HEK293 (cell line): ENCODE data around the gene MS4A4A.

Experiments used
- CTCF ChIA-PET: fragments of 350-600 bp; formaldehyde crosslinking; extraction: SDS; loops from one replicate; lab custom pipeline; 2021; ENCODE audit warnings: antibody characterized with exemption; lab: Yijun Ruan, JAX
- POLR2A ChIA-PET: fragments of 300-600 bp; formaldehyde crosslinking; extraction: SDS; loops from one replicate; lab custom pipeline; 2020; ENCODE audit warnings: antibody characterized with exemption, inconsistent platforms; lab: Yijun Ruan, JAX
- H3K27ac ChIP-seq: fragments of 200-500 bp; sonication (Bioruptor generic); 2 replicates; pipeline ENCODE4 v1.5.1; 2014; ENCODE audit warnings: low read depth, low read length, control low read depth, inconsistent platforms; ENCODE audit errors: extremely low read depth
- H3K36me3 ChIP-seq, 2 experiments: fragments of 200-500 bp in 1 of 2; sonication (Bioruptor generic) in 1 of 2; 1 replicate in 1 of 2; 2 replicates in 1 of 2; pipeline ENCODE4 v1.5.1; 2014 to 2017; ENCODE audit warnings: inconsistent platforms in 2 of 2, low read length in 2 of 2; ENCODE audit not compliant: control insufficient read depth in 2 of 2, insufficient read depth in 1 of 2
- H3K4me1 ChIP-seq: fragments of 200-500 bp; sonication (Bioruptor generic); 2 replicates; pipeline ENCODE4 v1.5.1; 2014; ENCODE audit warnings: mild to moderate bottlenecking, low read length, inconsistent platforms; ENCODE audit not compliant: control insufficient read depth, insufficient read depth
- H3K4me3 ChIP-seq: 2 replicates; pipeline ENCODE4 v1.5.1; 2011; ENCODE audit warnings: low read depth, mild to moderate bottlenecking, control low read depth, low read length, moderate library complexity
- H3K9me3 ChIP-seq: fragments of 200-500 bp; sonication (Bioruptor generic); 2 replicates; pipeline ENCODE4 v1.5.1; 2014; ENCODE audit warnings: low read depth, low read length, inconsistent platforms; ENCODE audit not compliant: control insufficient read depth, insufficient read depth
- ATF2 ChIP-seq: fragments of 450-650 bp; formaldehyde crosslinking; IDR thresholded peaks from 2 replicates; pipeline ENCODE4 v1.5.1; 2016; ENCODE audit warnings: missing biosample characterization, missing genetic modification characterization, low read depth
- ELK4 ChIP-seq: IDR thresholded peaks from 2 replicates; pipeline ENCODE4 v1.6.1; 2011; ENCODE audit warnings: mild to moderate bottlenecking, low read depth, low read length, borderline replicate concordance
- FEZF1 ChIP-seq: fragments of 450-650 bp; formaldehyde crosslinking; IDR thresholded peaks from 2 replicates; pipeline ENCODE4 v1.5.1; 2016; ENCODE audit warnings: missing biosample characterization, missing genetic modification characterization
- IKZF3 ChIP-seq: fragments of 450-650 bp; IDR thresholded peaks from 2 replicates; pipeline ENCODE4 v1.5.0; 2018; ENCODE audit warnings: missing biosample characterization, mild to moderate bottlenecking, missing genetic modification characterization, moderate library complexity
- KLF8 ChIP-seq: fragments of 450-650 bp; formaldehyde crosslinking; IDR thresholded peaks from 2 replicates; pipeline ENCODE4 v1.5.1; 2016; ENCODE audit warnings: missing biosample characterization, missing genetic modification characterization
- MEIS1 ChIP-seq: sonication (generic); formaldehyde crosslinking; IDR thresholded peaks from 2 replicates; pipeline ENCODE4 v1.8.1; 2022; ENCODE audit warnings: missing genetic modification reagents, mild to moderate bottlenecking, borderline replicate concordance
- OVOL3 ChIP-seq: fragments of 450-650 bp; formaldehyde crosslinking; IDR thresholded peaks from 2 replicates; pipeline ENCODE4 v1.5.1; 2016; ENCODE audit warnings: missing biosample characterization, missing genetic modification characterization
- PRDM1 ChIP-seq: fragments of 450-650 bp; formaldehyde crosslinking; IDR thresholded peaks from 2 replicates; pipeline ENCODE4; 2016; ENCODE audit warnings: missing biosample characterization, missing genetic modification characterization
- TCF7L2 ChIP-seq: IDR thresholded peaks from 2 replicates; pipeline ENCODE4 v1.6.1; 2011; ENCODE audit warnings: low read depth, mild to moderate bottlenecking, inconsistent platforms, low read length, moderate library complexity, borderline replicate concordance
- YY2 ChIP-seq: fragments of 450-650 bp; formaldehyde crosslinking; IDR thresholded peaks from 2 replicates; pipeline ENCODE4 v1.5.1; 2016; ENCODE audit warnings: missing biosample characterization, missing genetic modification characterization
- ZBTB1 ChIP-seq: fragments of 450-650 bp; formaldehyde crosslinking; IDR thresholded peaks from 2 replicates; pipeline ENCODE4 v1.5.1; 2016; ENCODE audit warnings: missing biosample characterization, missing genetic modification characterization
- ZBTB26 ChIP-seq: fragments of 450-650 bp; formaldehyde crosslinking; optimal IDR thresholded peaks from 2 replicates; pipeline ENCODE3; 2016; ENCODE audit warnings: missing biosample characterization, mild to moderate bottlenecking, missing genetic modification characterization
- ZBTB8A ChIP-seq: fragments of 450-650 bp; formaldehyde crosslinking; IDR thresholded peaks from 2 replicates; pipeline ENCODE4 v1.5.1; 2016; ENCODE audit warnings: missing biosample characterization, missing genetic modification characterization
- ZNF121 ChIP-seq: fragments of 450-650 bp; formaldehyde crosslinking; IDR thresholded peaks from 2 replicates; pipeline ENCODE4 v1.5.1; 2016; ENCODE audit warnings: missing biosample characterization, missing genetic modification characterization
- ZNF174 ChIP-seq: fragments of 450-650 bp; formaldehyde crosslinking; IDR thresholded peaks from 2 replicates; pipeline ENCODE4 v1.5.0; 2017; ENCODE audit warnings: missing biosample characterization, mild to moderate bottlenecking, missing genetic modification characterization
- ZNF175 ChIP-seq: fragments of 450-650 bp; formaldehyde crosslinking; IDR thresholded peaks from 2 replicates; pipeline ENCODE4 v1.5.1; 2016; ENCODE audit warnings: missing biosample characterization, missing genetic modification characterization
- ZNF248 ChIP-seq: fragments of 450-650 bp; formaldehyde crosslinking; IDR thresholded peaks from 2 replicates; pipeline ENCODE4 v1.5.1; 2017; ENCODE audit warnings: missing biosample characterization, missing genetic modification characterization
- ZNF280D ChIP-seq: fragments of 450-650 bp; formaldehyde crosslinking; IDR thresholded peaks from 2 replicates; pipeline ENCODE4 v1.5.1; 2016; ENCODE audit warnings: missing biosample characterization, missing genetic modification characterization
- ZNF324 ChIP-seq: fragments of 450-650 bp; formaldehyde crosslinking; IDR thresholded peaks from 2 replicates; pipeline ENCODE4 v1.5.1; 2016; ENCODE audit warnings: missing biosample characterization, missing genetic modification characterization
- ZNF510 ChIP-seq: fragments of 450-650 bp; formaldehyde crosslinking; IDR thresholded peaks from 2 replicates; pipeline ENCODE4 v1.5.1; 2018; ENCODE audit warnings: mild to moderate bottlenecking, missing genetic modification characterization, missing biosample characterization; ENCODE audit not compliant: insufficient replicate concordance
- ZNF529 ChIP-seq: fragments of 450-650 bp; formaldehyde crosslinking; IDR thresholded peaks from 2 replicates; pipeline ENCODE4 v1.5.1; 2017; ENCODE audit warnings: missing genetic modification characterization, missing biosample characterization; ENCODE audit not compliant: insufficient replicate concordance
- ZNF626 ChIP-seq: fragments of 450-650 bp; sonication (Bioruptor Pico); formaldehyde crosslinking; IDR thresholded peaks from 2 replicates; pipeline ENCODE4 v1.5.1; 2018; ENCODE audit warnings: missing biosample characterization, missing genetic modification characterization, inconsistent platforms
- ZSCAN18 ChIP-seq: fragments of 450-650 bp; formaldehyde crosslinking; IDR thresholded peaks from 2 replicates; pipeline ENCODE4 v1.5.1; 2016; ENCODE audit warnings: missing biosample characterization, missing genetic modification characterization
- ZSCAN23 ChIP-seq: fragments of 450-650 bp; formaldehyde crosslinking; IDR thresholded peaks from 2 replicates; pipeline ENCODE4 v1.5.1; 2016; ENCODE audit warnings: missing biosample characterization, missing genetic modification characterization
- ZSCAN4 ChIP-seq: fragments of 450-650 bp; formaldehyde crosslinking; IDR thresholded peaks from 2 replicates; pipeline ENCODE4 v1.5.1; 2017; ENCODE audit warnings: missing biosample characterization, missing genetic modification characterization

Gene MS4A4A

GRCh38 chr11:60252213-60253108, 28.0 kb upstream of the MS4A4A start:
- POLR2A ChIA-PET: no interaction called here
- CTCF ChIA-PET: interaction anchor here (0.6 to 2.5 kb wide), 14 partner anchors 9 to 449 kb away, joined by 3 to 13 read pairs (median 4); partner anchors contain the start of gene MS4A4E
- Histone ChIP-seq H3K36me3 (no peaks in the 10 kb centered on the region), H3K27ac (no peak overlapping the region), H3K4me3 (no peak overlapping the region), H3K4me1 (no peaks in the 10 kb centered on the region), H3K9me3 (no peaks in the 10 kb centered on the region)
- TF ChIP-seq KLF8: no peak
- TF ChIP-seq ZBTB8A (tag by site-specific recombination): no peak
- no peak for TF ChIP-seq ZNF121 (tag by site-specific recombination)
- TF ChIP-seq ZNF324 (tag by site-specific recombination): no peak
- TF ChIP-seq ZNF175 (tag by site-specific recombination): no peak
- no peak for TF ChIP-seq ZSCAN23
- TF ChIP-seq MEIS1 (CRISPR knock-in tag): no peak
- TF ChIP-seq OVOL3: no peak
- TF ChIP-seq ZNF529 (tag by site-specific recombination): no peak
- no peak for TF ChIP-seq ZBTB26 (tag by site-specific recombination)
- TF ChIP-seq ZSCAN18 (tag by site-specific recombination): no peak
- no peak for TF ChIP-seq ATF2
- TF ChIP-seq YY2 (tag by site-specific recombination): no peak
- no peak for TF ChIP-seq ZNF510

- no peaks in the 10 kb centered on the region for H3K36me3 ChIP-seq
- no peaks in the 10 kb centered on the region for H3K9me3 ChIP-seq
- H3K4me3 ChIP-seq: no peak overlapping the region
- H3K27ac ChIP-seq: no peak overlapping the region
- ChIA-PET CTCF (no interaction called here), POLR2A (no interaction called here)
- H3K4me1 ChIP-seq: no peaks in the 10 kb centered on the region
- TF ChIP-seq PRDM1 (tag by site-specific recombination) (no peak), ZNF174 (tag by site-specific recombination) (no peak), ZNF280D (tag by site-specific recombination) (no peak), IKZF3 (tag by site-specific recombination) (no peak), ZSCAN4 (no peak), FEZF1 (tag by site-specific recombination) (no peak), TCF7L2 (no peak), ZNF626 (tag by site-specific recombination) (no peak), ZNF248 (tag by site-specific recombination) (no peak), ELK4 (no peak), ZBTB1 (tag by site-specific recombination) (no peak)
Measured at GRCh38 chr11:60257956-60258722, 22.3 kb upstream of the MS4A4A start.
